Measurements from ENCODE around the gene NBPF9.
"Not testable (repeated sequence)": the region's sequence is repeated elsewhere in the genome, so short reads cannot be mapped to it uniquely, and the experiment has no call there.

The NBPF9 gene

DNA sequence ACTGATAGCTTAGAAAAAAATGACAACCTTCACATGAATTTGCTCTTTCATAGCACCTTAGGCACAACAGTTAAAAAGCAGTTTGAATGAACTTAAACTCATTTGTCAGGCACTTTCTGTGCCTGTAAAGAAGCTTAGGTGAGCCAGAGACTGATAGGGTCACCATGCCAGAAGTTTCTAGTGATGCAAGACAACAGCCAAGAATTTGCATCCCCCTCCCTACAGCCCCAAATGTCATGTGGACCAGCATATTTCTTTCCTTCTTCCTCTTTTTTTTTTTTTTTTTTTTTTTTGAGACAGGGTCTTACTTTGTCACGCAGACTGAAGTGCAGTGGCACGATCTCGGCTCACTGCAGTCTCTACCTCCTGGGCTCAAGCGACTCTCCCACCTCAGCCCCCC is 89.8 kb downstream of the NBPF9 start:
- not testable (repeated sequence) for DNase-seq

DNA sequence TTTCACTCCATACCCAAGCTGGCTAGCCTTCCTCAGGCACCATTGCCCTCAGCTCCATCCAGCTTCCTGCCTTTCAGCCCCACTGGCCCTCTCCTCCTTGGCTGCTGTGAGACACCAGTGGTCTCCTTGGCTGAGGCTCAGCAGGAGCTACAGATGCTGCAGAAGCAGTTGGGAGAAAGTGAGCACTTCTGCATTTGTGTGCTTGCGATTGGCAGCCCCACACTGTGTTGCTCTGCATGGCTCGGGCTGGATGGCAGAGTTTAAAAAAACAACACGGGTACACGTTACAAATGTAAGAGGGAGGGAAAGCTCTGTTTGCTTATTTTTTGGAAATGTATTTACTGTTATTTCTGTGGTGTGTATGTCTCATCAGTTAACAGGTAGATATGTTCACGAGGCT is 90.8 kb downstream of the NBPF9 start:
- DNase-seq, result not testable (repeated sequence)

GRCh38 chr1:149009761-149010160 is 93.6 kb downstream of the NBPF9 start:
- not testable (repeated sequence) for DNase-seq

- not testable (repeated sequence) for DNase-seq
Measured at GRCh38 chr1:149008769-149009168, 94.6 kb downstream of the NBPF9 start.

DNA sequence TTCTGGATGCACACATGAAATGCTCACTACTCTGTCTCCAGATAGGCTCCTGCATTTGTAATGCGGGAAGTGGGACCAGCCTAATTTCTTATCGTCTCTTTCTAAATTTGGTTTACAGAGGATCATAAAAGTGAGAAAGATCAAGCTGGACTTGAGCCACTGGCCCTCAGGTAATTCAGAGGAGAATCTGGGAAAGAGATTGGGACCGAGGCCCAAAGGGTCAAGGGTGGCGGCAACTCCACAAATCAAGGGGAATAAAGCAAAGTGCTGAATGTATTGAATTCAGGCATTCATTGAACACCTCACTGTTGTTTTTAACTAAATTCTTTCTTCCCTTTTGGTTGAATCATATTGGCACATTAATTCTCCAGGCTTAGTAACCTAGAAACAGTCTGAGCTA is 95.0 kb downstream of the NBPF9 start:
- DNase-seq, result not testable (repeated sequence)

All from NCI-H446 treated with DMSO at 0.1 percent for 48 hours (cell line).